Epithelial cell of proximal tubule (primary cell): ENCODE results near the gene FOLR2. TPM values are rescaled to one million over a fixed set of nuclear protein-coding genes. Genes with fewer than 3 reads are reported as not detected.

ENCODE experiments used
- DNase-seq: peaks from one replicate; pipeline ENCODE4 v3.0.0-alpha.2; 2011; ENCODE audit warnings: low read depth
- H3K4me3 ChIP-seq: 2 replicates; pipeline ENCODE4 v1.5.1; 2011; ENCODE audit warnings: low read depth, mild to moderate bottlenecking, low read length
- CTCF ChIP-seq: conservative IDR thresholded peaks from 2 replicates; pipeline ENCODE4 v1.5.1; 2012; ENCODE audit warnings: low read depth, mild to moderate bottlenecking, low read length
- total RNA-seq: library from RNA; depleted of rRNA; stranded (reverse); fragments of >200 nt; gene quantifications from 2 replicates; pipeline ENCODE4 v1.2.3, GENCODE V29; 2015

The FOLR2 gene
- total RNA-seq, 1 donor from 2014 or later: not detected

- TF ChIP-seq CTCF: no peak
- peak overlapping the region; percentile 41 for H3K4me3 ChIP-seq
- DNase-seq: no peak
These were observed 23.4 kb downstream of the FOLR2 start for GRCh38 chr11:72239849-72240460.

GRCh38 chr11:72240461-72241290 lies 24.1 kb downstream of the FOLR2 start:
- H3K4me3 ChIP-seq: peak overlapping the region; percentile 41
- DNase-seq: no peak
- TF ChIP-seq CTCF: no peak

- no peak for TF ChIP-seq CTCF
- DNase-seq: no peak
- H3K4me3 ChIP-seq: no peak overlapping the region
These were observed 24.7 kb downstream of the FOLR2 start for GRCh38 chr11:72241291-72241781.

GRCh38 chr11:72242141-72242540 lies 25.5 kb downstream of the FOLR2 start:
- no peak overlapping the region for H3K4me3 ChIP-seq
- TF ChIP-seq CTCF: no peak
- no peak for DNase-seq

GRCh38 chr11:72243173-72244059 lies 26.8 kb downstream of the FOLR2 start:
- H3K4me3 ChIP-seq: no peak overlapping the region
- no peak for TF ChIP-seq CTCF
- no peak for DNase-seq

- TF ChIP-seq CTCF: no peak
- no peak for DNase-seq
- H3K4me3 ChIP-seq: no peak within 1 kb of the TSS
These were observed 27.4 kb downstream of the FOLR2 start, which contains the start of gene PHOX2A for GRCh38 chr11:72244060-72244360. TSS of gene PHOX2A (minus strand) at chr11:72244176. CDS start at chr11:72244004, 172 bp downstream.
